HCT116 (cell line): Measurements from ENCODE around the gene IGLL5.

Experiments
- CTCF ChIP-seq, 3 experiments: fragments of 200-600 bp in 1 of 3; sonication (generic) in 1 of 3; IDR thresholded peaks in 2 of 3; conservative IDR thresholded peaks in 1 of 3; 2 replicates each; pipeline ENCODE4 v1.5.1; 2012 to 2017; ENCODE audit warnings: low read depth in 2 of 3, low read length in 2 of 3, antibody characterized with exemption in 1 of 3, borderline replicate concordance in 1 of 3, control low read depth in 1 of 3, mild to moderate bottlenecking in 1 of 3, mixed read lengths in 1 of 3, mixed run types in 1 of 3, moderate library complexity in 1 of 3; ENCODE audit not compliant: insufficient read depth in 1 of 3
- POLR2AphosphoS5 ChIP-seq: IDR thresholded peaks from 2 replicates; pipeline ENCODE4 v1.6.1; 2011; ENCODE audit warnings: mild to moderate bottlenecking, low read depth, low read length, moderate library complexity
- ZNF274 ChIP-seq: fragments of 200-500 bp; sonication (Bioruptor generic); IDR thresholded peaks from 2 replicates; pipeline ENCODE4 v1.6.1; 2014; ENCODE audit warnings: mild to moderate bottlenecking, low read depth, low read length, inconsistent platforms
- TF ChIP-seq, protein P1 (sequence below): IDR thresholded peaks from 2 replicates; pipeline ENCODE4 v1.6.1; 2012; ENCODE audit warnings: low read depth
- TF ChIP-seq, protein P2 (sequence below): IDR thresholded peaks from 2 replicates; pipeline ENCODE4 v1.6.1; 2012

DNA sequence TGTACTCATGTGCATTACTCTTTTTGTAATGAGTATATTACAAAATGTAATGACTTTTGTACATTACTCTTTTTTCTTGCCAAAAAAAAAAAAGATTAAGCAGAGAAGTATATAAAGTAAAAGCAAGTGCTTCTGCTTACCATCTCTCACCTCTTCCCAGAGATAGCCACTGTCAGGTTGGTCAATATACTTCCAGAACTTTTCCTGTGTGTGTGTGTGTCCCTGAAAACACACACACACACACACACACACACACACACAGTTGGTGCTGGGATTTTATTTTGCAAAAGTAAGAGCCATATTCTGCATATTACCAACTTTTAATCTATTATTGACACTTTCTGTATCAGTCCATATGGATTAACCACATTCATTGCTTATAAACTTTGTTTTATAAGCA lies 2.5 kb downstream of the IGLL5 start:
- TF ChIP-seq, protein P1, sequence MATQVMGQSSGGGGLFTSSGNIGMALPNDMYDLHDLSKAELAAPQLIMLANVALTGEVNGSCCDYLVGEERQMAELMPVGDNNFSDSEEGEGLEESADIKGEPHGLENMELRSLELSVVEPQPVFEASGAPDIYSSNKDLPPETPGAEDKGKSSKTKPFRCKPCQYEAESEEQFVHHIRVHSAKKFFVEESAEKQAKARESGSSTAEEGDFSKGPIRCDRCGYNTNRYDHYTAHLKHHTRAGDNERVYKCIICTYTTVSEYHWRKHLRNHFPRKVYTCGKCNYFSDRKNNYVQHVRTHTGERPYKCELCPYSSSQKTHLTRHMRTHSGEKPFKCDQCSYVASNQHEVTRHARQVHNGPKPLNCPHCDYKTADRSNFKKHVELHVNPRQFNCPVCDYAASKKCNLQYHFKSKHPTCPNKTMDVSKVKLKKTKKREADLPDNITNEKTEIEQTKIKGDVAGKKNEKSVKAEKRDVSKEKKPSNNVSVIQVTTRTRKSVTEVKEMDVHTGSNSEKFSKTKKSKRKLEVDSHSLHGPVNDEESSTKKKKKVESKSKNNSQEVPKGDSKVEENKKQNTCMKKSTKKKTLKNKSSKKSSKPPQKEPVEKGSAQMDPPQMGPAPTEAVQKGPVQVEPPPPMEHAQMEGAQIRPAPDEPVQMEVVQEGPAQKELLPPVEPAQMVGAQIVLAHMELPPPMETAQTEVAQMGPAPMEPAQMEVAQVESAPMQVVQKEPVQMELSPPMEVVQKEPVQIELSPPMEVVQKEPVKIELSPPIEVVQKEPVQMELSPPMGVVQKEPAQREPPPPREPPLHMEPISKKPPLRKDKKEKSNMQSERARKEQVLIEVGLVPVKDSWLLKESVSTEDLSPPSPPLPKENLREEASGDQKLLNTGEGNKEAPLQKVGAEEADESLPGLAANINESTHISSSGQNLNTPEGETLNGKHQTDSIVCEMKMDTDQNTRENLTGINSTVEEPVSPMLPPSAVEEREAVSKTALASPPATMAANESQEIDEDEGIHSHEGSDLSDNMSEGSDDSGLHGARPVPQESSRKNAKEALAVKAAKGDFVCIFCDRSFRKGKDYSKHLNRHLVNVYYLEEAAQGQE: no peak
- TF ChIP-seq CTCF (IDR thresholded peaks at IDR 0.05 in 2 of 3, conservative IDR thresholded peaks at IDR 0.05 in 1 of 3; ENCODE audit: borderline replicate concordance in 1 of 3, insufficient read depth in 1 of 3, low read depth in 2 of 3, low read length in 2 of 3) (no peak), ZNF274 (no peak), POLR2AphosphoS5 (no peak)
- TF ChIP-seq, protein P2, sequence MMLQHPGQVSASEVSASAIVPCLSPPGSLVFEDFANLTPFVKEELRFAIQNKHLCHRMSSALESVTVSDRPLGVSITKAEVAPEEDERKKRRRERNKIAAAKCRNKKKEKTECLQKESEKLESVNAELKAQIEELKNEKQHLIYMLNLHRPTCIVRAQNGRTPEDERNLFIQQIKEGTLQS: no peak
